Neural progenitor cell (in vitro differentiated cells): ENCODE data around the gene DNAI2. TPM values are rescaled to one million over a fixed set of nuclear protein-coding genes. Genes with fewer than 3 reads are reported as not detected.

Experiments
- DNase-seq: peaks from one replicate; pipeline ENCODE4 v3.0.0-alpha.2; 2016; ENCODE audit warnings: low spot score
- H2AFZ ChIP-seq: fragments of 200-600 bp; sonication (generic); replicated peaks from 2 replicates; pipeline ENCODE4 v1.6.1; 2016; ENCODE audit warnings: antibody characterized with exemption
- H3F3A ChIP-seq: fragments of 200-600 bp; sonication (generic); 2 replicates; pipeline ENCODE4 v1.6.1; 2016; ENCODE audit warnings: antibody characterized with exemption, low read depth
- H3K27ac ChIP-seq: fragments of 200-600 bp; sonication (generic); 2 replicates; pipeline ENCODE4 v1.5.1; 2016; ENCODE audit warnings: mild to moderate bottlenecking
- H3K27me3 ChIP-seq: fragments of 200-600 bp; sonication (generic); 2 replicates; pipeline ENCODE4 v1.6.1; 2016; ENCODE audit warnings: mild to moderate bottlenecking, moderate library complexity
- H3K36me3 ChIP-seq: fragments of 200-600 bp; sonication (generic); 2 replicates; pipeline ENCODE4 v1.5.1; 2016
- H3K4me1 ChIP-seq: fragments of 200-600 bp; sonication (generic); 2 replicates; pipeline ENCODE4 v1.6.1; 2016; ENCODE audit warnings: mixed run types
- H3K4me2 ChIP-seq: fragments of 200-600 bp; sonication (generic); 2 replicates; pipeline ENCODE4 v1.6.1; 2016
- H3K4me3 ChIP-seq: fragments of 200-600 bp; sonication (generic); 2 replicates; pipeline ENCODE4 v1.5.1; 2016
- H3K79me2 ChIP-seq: fragments of 200-600 bp; sonication (generic); 2 replicates; pipeline ENCODE4 v1.6.1; 2016; ENCODE audit warnings: low read depth
- H3K9ac ChIP-seq: fragments of 200-600 bp; sonication (generic); 2 replicates; pipeline ENCODE4 v1.6.1; 2016
- H3K9me3 ChIP-seq: fragments of 200-600 bp; sonication (generic); 2 replicates; pipeline ENCODE4 v1.5.1; 2016; ENCODE audit warnings: low read depth
- H4K20me1 ChIP-seq: fragments of 200-600 bp; sonication (generic); 2 replicates; pipeline ENCODE4 v1.6.1; 2016; ENCODE audit warnings: low read depth
- H3K27ac Mint-ChIP-seq: 3 replicates; pipeline ENCODE4 v1.8.0; 2021; ENCODE audit warnings: mixed read lengths
- H3K27me3 Mint-ChIP-seq: 2 replicates; pipeline ENCODE4 v1.8.0; 2022; ENCODE audit warnings: low read depth, mild to moderate bottlenecking, inconsistent platforms, moderate library complexity, mixed read lengths; ENCODE audit not compliant: insufficient read depth
- H3K36me3 Mint-ChIP-seq: 3 replicates; pipeline ENCODE4 v1.8.0; 2021; ENCODE audit warnings: mixed read lengths
- H3K4me1 Mint-ChIP-seq: 3 replicates; pipeline ENCODE4 v1.8.0; 2021; ENCODE audit warnings: mixed read lengths
- H3K4me3 Mint-ChIP-seq: 3 replicates; pipeline ENCODE4 v1.8.0; 2021; ENCODE audit warnings: mild to moderate bottlenecking, moderate library complexity, mixed read lengths
- H3K9me3 Mint-ChIP-seq: 3 replicates; pipeline ENCODE4 v1.8.0; 2020; ENCODE audit warnings: mixed read lengths
- EZH2 ChIP-seq: fragments of 200-600 bp; sonication (generic); IDR thresholded peaks from 2 replicates; pipeline ENCODE4 v1.6.1; 2017; ENCODE audit warnings: antibody characterized with exemption, mild to moderate bottlenecking, moderate library complexity
- EZH2phosphoT487 ChIP-seq: fragments of 200-600 bp; sonication (generic); IDR thresholded peaks from 2 replicates; pipeline ENCODE4 v1.6.1; 2017; ENCODE audit warnings: antibody characterized with exemption
- total RNA-seq: library from RNA; depleted of rRNA; stranded (reverse); fragments of >200 nt; gene quantifications from 2 replicates; pipeline ENCODE4 v1.2.3, GENCODE V29; 2015; ENCODE audit warnings: low replicate concordance
- TF ChIP-seq, protein P1 (sequence below): fragments of 200-600 bp; sonication (generic); IDR thresholded peaks from 2 replicates; pipeline ENCODE4 v1.5.1; 2017; ENCODE audit warnings: antibody characterized with exemption, mild to moderate bottlenecking

Gene DNAI2
- total RNA-seq, 1 donor from 2014 or later, result not detected

GRCh38 chr17:74359916-74360315 is 85.9 kb downstream of the DNAI2 start:
- peaks cover 29% of the 10 kb centered on the region for H3K4me1 ChIP-seq
- no peak overlapping the region for H3K4me3 Mint-ChIP-seq

GRCh38 chr17:74360899-74361229 is 86.8 kb downstream of the DNAI2 start:
- H2AFZ ChIP-seq, result no peak overlapping the region
- H3F3A ChIP-seq, result peaks cover 20% of the 10 kb centered on the region
- peaks cover 29% of the 10 kb centered on the region for H3K4me1 ChIP-seq
- H3K4me2 ChIP-seq, result peak overlapping the region; percentile 81
- H3K27ac ChIP-seq, result peak overlapping the region; percentile 26
- H3K27me3 ChIP-seq, result peaks cover 15% of the 10 kb centered on the region
- no peaks in the 10 kb centered on the region for H4K20me1 ChIP-seq
- Mint-ChIP-seq H3K27ac (peak overlapping the region; percentile 90), H3K4me1 (peaks cover 55% of the 10 kb centered on the region), H3K9me3 (no peaks in the 10 kb centered on the region), H3K36me3 (peaks cover 6% of the 10 kb centered on the region), H3K4me3 (peak overlapping the region; percentile 86), H3K27me3 (peaks cover 2% of the 10 kb centered on the region)
- peaks cover 11% of the 10 kb centered on the region for H3K79me2 ChIP-seq
- no peaks in the 10 kb centered on the region for H3K36me3 ChIP-seq
- TF ChIP-seq EZH2phosphoT487 (no peak), EZH2 (no peak)
- TF ChIP-seq, protein P1, sequence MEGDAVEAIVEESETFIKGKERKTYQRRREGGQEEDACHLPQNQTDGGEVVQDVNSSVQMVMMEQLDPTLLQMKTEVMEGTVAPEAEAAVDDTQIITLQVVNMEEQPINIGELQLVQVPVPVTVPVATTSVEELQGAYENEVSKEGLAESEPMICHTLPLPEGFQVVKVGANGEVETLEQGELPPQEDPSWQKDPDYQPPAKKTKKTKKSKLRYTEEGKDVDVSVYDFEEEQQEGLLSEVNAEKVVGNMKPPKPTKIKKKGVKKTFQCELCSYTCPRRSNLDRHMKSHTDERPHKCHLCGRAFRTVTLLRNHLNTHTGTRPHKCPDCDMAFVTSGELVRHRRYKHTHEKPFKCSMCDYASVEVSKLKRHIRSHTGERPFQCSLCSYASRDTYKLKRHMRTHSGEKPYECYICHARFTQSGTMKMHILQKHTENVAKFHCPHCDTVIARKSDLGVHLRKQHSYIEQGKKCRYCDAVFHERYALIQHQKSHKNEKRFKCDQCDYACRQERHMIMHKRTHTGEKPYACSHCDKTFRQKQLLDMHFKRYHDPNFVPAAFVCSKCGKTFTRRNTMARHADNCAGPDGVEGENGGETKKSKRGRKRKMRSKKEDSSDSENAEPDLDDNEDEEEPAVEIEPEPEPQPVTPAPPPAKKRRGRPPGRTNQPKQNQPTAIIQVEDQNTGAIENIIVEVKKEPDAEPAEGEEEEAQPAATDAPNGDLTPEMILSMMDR, result no peak
- no peaks in the 10 kb centered on the region for H3K9me3 ChIP-seq
- peak; percentile 34 for DNase-seq
- no peak overlapping the region for H3K9ac ChIP-seq
- peak overlapping the region; percentile 49 for H3K4me3 ChIP-seq

More at GRCh38 chr17:74359916-74360315, 85.9 kb downstream of the DNAI2 start:
- no peak overlapping the region for H3K4me3 ChIP-seq
- H3K9me3 ChIP-seq, result no peaks in the 10 kb centered on the region
- no peaks in the 10 kb centered on the region for H4K20me1 ChIP-seq
- H3K79me2 ChIP-seq, result peaks cover 11% of the 10 kb centered on the region
- DNase-seq, result no peak
- H3K9me3 Mint-ChIP-seq, result no peaks in the 10 kb centered on the region
- H3K36me3 ChIP-seq, result no peaks in the 10 kb centered on the region
- no peak overlapping the region for H3K27ac Mint-ChIP-seq
- H3K27me3 ChIP-seq, result peaks cover 18% of the 10 kb centered on the region
- TF ChIP-seq EZH2phosphoT487 (no peak), EZH2 (no peak)
- TF ChIP-seq, protein P1, result no peak
- peaks cover 20% of the 10 kb centered on the region for H3F3A ChIP-seq
- H3K27ac ChIP-seq, result no peak overlapping the region
- peaks cover 2% of the 10 kb centered on the region for H3K27me3 Mint-ChIP-seq
- peaks cover 6% of the 10 kb centered on the region for H3K36me3 Mint-ChIP-seq
- H3K4me1 Mint-ChIP-seq, result peaks cover 52% of the 10 kb centered on the region
- H3K4me2 ChIP-seq, result no peak overlapping the region
- H3K9ac ChIP-seq, result no peak overlapping the region
- H2AFZ ChIP-seq, result no peak overlapping the region

DNA sequence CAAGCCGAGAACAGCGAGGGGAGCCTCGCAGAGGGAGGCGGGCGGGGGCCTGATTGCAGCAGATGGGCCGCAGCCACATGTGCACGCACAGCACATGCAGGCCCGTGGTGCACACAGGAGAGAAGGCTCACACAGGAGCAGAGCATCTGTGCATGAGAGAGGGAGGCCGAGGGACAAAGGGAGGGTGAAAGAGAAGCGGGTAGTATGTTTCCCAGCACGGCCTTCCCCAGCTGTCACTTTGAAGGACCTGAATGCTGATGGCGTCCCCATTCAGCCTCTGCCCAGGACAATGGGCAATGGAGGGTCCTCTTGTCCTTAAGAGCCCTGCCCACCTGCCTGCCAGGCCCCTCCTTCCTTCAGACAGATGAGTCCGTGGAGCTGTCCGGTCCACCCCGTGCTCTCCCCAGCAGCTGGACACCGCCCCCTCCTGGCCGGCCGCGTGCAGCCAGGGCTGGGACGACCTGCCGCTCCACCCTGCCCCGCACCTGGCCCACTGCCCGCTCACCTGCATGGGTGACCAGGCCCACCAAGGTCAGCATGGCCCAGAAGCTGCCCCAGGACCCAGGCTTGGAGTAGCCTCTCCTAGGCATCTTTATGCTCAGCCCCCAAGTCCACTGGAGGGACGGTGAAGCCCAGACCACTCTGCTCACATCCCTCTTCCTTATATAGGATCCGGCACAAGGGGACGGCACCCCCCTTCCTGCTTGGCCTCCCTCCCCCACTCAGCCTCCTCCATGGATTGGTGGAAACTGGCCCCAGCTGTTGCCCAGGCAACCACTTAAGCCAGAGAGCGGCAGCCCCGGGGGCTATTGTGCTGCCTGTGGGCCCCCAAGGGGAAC is 87.4 kb downstream of the DNAI2 start, which contains the start of gene BTBD17:
TSS of gene BTBD17 (minus strand) at position 639 of the 839 bp plus-strand sequence. CDS start at position 590, 49 bp downstream.
- Histone ChIP-seq H3K4me2 (peak within 1 kb of the TSS; percentile 81), H4K20me1 (no peaks in the 10 kb centered on the region), H3K27ac (peak within 1 kb of the TSS; percentile 68), H3K4me3 (peak within 1 kb of the TSS; percentile 49), H3K4me1 (peaks cover 29% of the 10 kb centered on the region), H3K27me3 (peaks cover 9% of the 10 kb centered on the region), H3K9ac (no peak within 1 kb of the TSS), H2AFZ (peak within 1 kb of the TSS; percentile 74), H3K9me3 (no peaks in the 10 kb centered on the region), H3F3A (peaks cover 20% of the 10 kb centered on the region), H3K79me2 (peaks cover 11% of the 10 kb centered on the region), H3K36me3 (no peaks in the 10 kb centered on the region)
- DNase-seq, result peak; percentile 97
- peaks cover 55% of the 10 kb centered on the region for H3K4me1 Mint-ChIP-seq
- peak within 1 kb of the TSS; percentile 94 for H3K27ac Mint-ChIP-seq
- H3K27me3 Mint-ChIP-seq, result peaks cover 2% of the 10 kb centered on the region
- H3K36me3 Mint-ChIP-seq, result peaks cover 6% of the 10 kb centered on the region
- no peaks in the 10 kb centered on the region for H3K9me3 Mint-ChIP-seq
- H3K4me3 Mint-ChIP-seq, result peak within 1 kb of the TSS; percentile 86
- TF ChIP-seq, protein P1, result peak; percentile 96
- TF ChIP-seq EZH2, result no peak
